Type B pancreatic cell (in vitro differentiated cells): ENCODE data around the gene PES1. TPM values are rescaled to one million over a fixed set of nuclear protein-coding genes. Genes with fewer than 3 reads are reported as not detected.

ENCODE experiments used
- DNase-seq: peaks from one replicate; pipeline ENCODE4 v3.0.0; 2021; ENCODE audit warnings: mixed read lengths; ENCODE audit not compliant: unreplicated experiment; ENCODE audit errors: extremely low spot score
- H3K27ac Mint-ChIP-seq: 2 replicates; pipeline ENCODE4 v1.8.0; 2021; ENCODE audit warnings: mild to moderate bottlenecking, mixed read lengths
- H3K27me3 Mint-ChIP-seq: 2 replicates; pipeline ENCODE4 v1.8.0; 2021; ENCODE audit warnings: mixed read lengths
- H3K36me3 Mint-ChIP-seq: 2 replicates; pipeline ENCODE4 v1.8.0; 2021; ENCODE audit warnings: mixed read lengths
- H3K4me1 Mint-ChIP-seq: one replicate; pipeline ENCODE4 v1.8.0; 2021; ENCODE audit warnings: mixed read lengths; ENCODE audit not compliant: unreplicated experiment
- H3K4me3 Mint-ChIP-seq: 2 replicates; pipeline ENCODE4 v1.8.0; 2021; ENCODE audit warnings: mild to moderate bottlenecking, mixed read lengths
- H3K9me3 Mint-ChIP-seq: 2 replicates; pipeline ENCODE4 v1.8.0; 2021; ENCODE audit warnings: mixed read lengths
- total RNA-seq: library from RNA; stranded (reverse); gene quantifications from 2 replicates; pipeline ENCODE4 v1.2.1, GENCODE V29; 2021; ENCODE audit warnings: low replicate concordance
- TF ChIP-seq, protein P1 (sequence below): fragments of 200-600 bp; sonication (generic); conservative IDR thresholded peaks from 2 replicates; pipeline ENCODE4 v1.5.0; 2021; ENCODE audit warnings: antibody characterized with exemption, mild to moderate bottlenecking

PES1 gene
- total RNA-seq, 1 donor from 2014 or later, result 77.0 TPM

DNA sequence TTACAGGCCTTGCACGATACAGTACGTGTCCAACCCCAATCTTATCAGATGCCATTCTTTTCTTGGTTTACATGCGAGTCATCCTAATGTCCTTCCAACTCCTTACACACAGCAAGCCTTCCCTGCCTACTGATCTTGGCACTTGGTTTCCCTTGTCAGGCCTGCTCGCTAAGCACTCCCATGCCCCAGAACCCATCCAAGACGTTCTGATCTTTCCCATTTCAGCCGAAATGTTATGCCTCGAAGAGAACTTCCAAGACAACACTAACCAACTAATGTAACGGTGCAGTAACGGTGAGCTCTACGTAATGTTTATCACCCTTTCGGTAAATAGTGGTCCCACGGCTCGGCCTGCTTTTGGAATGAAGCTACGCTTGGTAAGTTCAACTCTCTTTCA is 521 bp downstream of the PES1 start:
- DNase-seq, result no peak
- Mint-ChIP-seq H3K36me3 (peaks cover 8% of the 10 kb centered on the region), H3K27ac (no peak overlapping the region), H3K4me3 (no peak overlapping the region), H3K27me3 (peaks cover 17% of the 10 kb centered on the region), H3K4me1 (no peaks in the 10 kb centered on the region), H3K9me3 (no peaks in the 10 kb centered on the region)
- TF ChIP-seq, protein P1, sequence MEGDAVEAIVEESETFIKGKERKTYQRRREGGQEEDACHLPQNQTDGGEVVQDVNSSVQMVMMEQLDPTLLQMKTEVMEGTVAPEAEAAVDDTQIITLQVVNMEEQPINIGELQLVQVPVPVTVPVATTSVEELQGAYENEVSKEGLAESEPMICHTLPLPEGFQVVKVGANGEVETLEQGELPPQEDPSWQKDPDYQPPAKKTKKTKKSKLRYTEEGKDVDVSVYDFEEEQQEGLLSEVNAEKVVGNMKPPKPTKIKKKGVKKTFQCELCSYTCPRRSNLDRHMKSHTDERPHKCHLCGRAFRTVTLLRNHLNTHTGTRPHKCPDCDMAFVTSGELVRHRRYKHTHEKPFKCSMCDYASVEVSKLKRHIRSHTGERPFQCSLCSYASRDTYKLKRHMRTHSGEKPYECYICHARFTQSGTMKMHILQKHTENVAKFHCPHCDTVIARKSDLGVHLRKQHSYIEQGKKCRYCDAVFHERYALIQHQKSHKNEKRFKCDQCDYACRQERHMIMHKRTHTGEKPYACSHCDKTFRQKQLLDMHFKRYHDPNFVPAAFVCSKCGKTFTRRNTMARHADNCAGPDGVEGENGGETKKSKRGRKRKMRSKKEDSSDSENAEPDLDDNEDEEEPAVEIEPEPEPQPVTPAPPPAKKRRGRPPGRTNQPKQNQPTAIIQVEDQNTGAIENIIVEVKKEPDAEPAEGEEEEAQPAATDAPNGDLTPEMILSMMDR, result no peak

DNA sequence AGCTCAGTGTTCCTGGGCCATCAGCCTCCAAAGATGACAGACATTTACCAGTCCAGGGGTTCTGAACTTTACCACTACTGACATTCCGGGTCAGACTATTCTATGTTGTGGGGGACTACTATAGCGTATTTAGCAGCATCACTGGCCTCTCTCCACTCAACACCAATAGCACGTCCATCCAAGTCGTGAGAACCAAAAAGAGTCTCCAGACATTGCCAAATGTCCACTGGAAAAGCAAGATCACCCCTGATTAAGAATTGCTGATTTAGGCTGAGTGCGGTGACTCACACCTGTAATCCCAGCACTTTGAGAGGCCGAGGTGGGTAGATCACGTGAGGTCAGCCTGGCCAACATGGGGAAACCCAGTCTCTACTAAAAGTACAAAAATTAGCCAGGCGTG is 5.3 kb downstream of the PES1 start:
- peaks cover 11% of the 10 kb centered on the region for H3K36me3 Mint-ChIP-seq
- no peaks in the 10 kb centered on the region for H3K4me1 Mint-ChIP-seq
- no peak for DNase-seq
- H3K27me3 Mint-ChIP-seq, result no peaks in the 10 kb centered on the region
- H3K4me3 Mint-ChIP-seq, result no peak overlapping the region
- H3K9me3 Mint-ChIP-seq, result no peaks in the 10 kb centered on the region
- H3K27ac Mint-ChIP-seq, result no peak overlapping the region
- TF ChIP-seq, protein P1, result no peak

DNA sequence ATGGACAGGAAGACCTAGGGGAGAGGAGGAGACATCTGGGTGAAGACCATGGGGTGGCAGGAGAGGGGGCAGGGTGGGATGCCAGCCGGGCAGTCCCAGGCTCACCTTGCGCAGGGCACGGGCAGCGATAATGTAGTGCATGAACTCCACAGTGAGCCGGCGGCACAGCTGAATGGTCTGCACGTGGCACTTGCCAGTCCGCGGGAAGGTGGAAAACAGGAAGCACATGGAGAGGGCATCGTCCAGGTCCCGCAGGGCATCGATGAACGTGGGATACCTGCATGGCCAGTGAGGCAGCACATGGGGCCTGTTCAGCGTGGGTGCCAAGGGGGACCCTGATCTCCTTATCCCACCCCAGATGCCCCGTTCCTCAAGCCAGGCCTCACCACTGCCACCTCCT is 7.3 kb downstream of the PES1 start:
- no peak for DNase-seq
- Mint-ChIP-seq H3K27ac (no peak overlapping the region), H3K36me3 (peaks cover 12% of the 10 kb centered on the region), H3K9me3 (no peaks in the 10 kb centered on the region), H3K4me1 (no peaks in the 10 kb centered on the region), H3K27me3 (no peaks in the 10 kb centered on the region), H3K4me3 (no peak overlapping the region)
- TF ChIP-seq, protein P1, result no peak

DNA sequence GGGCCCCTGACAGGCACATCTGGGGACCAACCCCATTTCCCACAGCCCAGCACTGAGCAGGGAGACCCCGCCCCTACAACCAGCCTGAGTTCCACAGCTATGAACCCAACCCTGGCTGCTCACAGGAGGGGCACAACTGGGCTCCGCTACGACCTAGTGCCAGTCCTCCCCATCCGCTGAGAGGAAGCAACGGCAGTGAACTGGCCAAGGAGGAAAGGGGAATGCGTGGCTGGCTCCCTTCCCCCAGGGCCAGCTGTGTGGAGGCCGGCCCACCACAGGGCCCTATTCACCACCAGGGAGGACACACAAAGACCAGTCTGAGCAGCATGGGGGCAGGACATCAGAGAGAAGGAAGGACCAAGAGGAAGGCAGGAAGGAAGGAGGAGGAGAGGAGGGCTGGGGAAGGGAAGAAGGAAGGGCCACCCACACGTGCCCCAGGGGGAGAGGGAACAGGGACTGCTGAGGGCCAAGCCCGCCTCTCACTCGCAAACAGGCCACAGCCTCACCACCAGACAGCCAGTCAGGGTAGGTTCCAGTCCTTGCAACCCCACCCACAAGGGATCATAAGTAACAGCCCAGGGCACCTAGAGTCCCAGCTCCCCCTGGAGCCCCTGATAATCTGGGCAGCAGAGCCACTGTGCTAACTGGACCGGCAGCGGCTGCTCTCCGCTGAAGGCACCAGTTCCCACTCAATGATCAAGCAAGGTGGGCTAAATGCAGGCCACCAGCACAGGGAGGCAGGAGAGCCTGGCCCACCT is 8.7 kb downstream of the PES1 start:
- H3K27me3 Mint-ChIP-seq, result no peaks in the 10 kb centered on the region
- no peak overlapping the region for H3K4me3 Mint-ChIP-seq
- H3K36me3 Mint-ChIP-seq, result peaks cover 16% of the 10 kb centered on the region
- DNase-seq, result no peak
- H3K9me3 Mint-ChIP-seq, result no peaks in the 10 kb centered on the region
- H3K4me1 Mint-ChIP-seq, result no peaks in the 10 kb centered on the region
- H3K27ac Mint-ChIP-seq, result no peak overlapping the region
- TF ChIP-seq, protein P1, result no peak

DNA sequence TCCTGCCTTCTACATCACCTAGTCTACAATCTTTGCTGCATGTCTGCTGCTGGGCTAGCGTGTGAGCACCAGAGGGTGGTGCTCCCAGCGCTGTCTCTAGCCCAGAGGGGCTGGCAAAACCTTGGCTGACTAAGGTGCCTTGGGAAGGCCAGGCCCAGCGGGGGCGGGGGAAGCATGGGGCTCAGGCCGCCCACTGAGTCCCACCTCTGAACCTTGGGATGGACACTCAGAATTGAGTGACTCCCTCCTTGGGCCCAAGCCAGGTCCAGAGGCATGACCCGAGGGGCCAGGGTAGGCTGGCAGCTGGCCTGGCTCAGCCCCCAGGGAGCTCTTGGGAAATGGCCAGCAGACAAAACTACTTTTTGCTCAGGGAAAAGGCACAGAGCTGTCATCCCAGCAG is 9.7 kb downstream of the PES1 start:
- Mint-ChIP-seq H3K4me1 (no peaks in the 10 kb centered on the region), H3K27ac (no peak overlapping the region), H3K9me3 (no peaks in the 10 kb centered on the region), H3K36me3 (peaks cover 12% of the 10 kb centered on the region), H3K4me3 (no peak overlapping the region), H3K27me3 (no peaks in the 10 kb centered on the region)
- TF ChIP-seq, protein P1, result no peak
- DNase-seq, result no peak
